Measurements from ENCODE around the gene AKT2.

AKT2 gene

DNA sequence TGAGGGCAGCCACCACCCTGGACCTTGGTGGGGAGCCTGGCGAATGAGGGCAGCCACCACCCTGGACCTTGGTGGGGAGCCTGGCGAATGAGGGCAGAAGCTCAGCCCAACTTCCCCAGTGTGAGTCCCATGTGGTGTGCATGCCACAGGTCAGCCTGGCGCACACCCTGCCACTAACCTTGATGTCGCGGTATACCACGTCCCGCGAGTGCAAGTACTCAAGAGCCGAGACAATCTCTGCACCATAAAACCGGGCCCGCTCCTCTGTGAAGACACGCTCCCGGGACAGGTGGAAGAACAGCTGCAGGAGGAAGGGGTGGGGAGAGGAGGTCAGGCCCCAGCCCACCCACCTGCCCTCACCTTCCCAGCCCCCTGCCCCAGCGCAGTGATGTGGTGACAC lies 47.4 kb downstream of the AKT2 start:
- no peak for DNase-seq

DNA sequence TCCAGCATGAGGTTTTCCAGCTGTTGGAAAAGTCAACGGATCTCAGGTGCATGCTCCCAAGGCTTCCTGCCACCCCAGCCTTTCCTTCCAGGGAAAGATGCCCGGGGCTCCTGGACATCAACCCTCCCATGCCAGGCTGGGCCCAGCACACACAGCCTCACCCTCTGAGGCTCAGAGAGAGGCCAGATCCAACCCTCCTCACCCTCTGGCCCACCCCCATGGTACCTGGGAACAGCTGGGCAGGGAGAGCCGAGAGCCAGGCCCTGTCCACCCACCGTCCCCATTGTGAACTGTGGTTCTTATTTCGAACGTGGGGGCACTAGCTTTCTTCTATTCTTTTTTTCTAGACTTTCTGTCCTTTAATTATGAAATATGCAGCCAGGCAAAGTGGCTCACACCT lies 48.8 kb downstream of the AKT2 start:
- DNase-seq: no peak

DNA sequence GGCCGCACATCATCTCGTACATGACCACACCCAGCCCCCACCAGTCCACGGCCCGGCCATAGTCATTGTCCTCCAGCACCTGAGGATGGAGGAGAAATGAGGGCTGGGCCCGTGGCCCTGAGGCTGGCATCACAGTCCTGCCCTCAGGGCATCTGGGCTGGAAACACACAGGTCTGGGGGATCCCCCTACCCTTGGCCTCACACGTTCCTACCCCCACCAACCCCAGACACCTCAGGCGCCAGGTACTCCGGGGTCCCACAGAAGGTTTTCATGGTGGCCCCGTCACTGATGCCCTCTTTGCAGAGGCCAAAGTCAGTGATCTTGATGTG lies 49.2 kb downstream of the AKT2 start:
- no peak for DNase-seq

DNA sequence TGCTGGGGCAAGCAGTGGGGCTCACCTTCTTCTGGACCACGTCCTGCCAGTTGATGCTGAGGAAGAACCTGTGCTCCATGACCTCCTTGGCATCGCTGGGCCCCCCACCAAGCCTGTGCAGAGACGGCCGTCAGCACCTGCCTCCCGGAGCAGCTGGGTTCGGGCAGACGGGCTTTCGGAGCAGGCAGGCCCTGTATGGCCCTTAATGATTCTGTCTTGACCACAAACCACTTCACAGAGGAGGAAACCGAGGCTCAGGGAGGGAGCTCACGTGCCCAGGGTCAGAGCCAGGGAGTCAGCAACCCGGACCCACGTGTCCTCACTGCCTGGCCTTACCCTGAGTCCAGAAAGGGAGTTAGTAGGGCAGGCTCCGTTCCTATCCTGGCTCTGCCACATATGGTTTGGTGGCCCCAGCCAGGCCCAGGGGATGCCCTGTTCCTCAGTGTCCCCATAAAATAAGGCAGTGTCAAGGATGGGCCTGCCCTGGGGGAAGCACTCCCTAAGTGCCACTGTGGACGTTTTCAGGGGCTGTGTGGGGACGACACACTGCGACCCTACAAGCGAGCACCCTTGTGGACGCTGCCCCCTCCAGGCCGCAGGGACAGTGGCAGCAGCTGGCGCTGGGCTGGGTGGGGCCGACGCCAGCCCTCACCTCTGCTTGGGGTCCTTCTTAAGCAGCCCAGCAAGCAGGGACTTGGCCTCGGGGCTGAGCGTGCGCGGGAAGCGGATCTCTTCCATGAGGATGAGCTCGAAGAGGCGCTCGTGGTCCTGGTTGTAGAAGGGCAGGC lies 49.7 kb downstream of the AKT2 start:
- no peak for DNase-seq

DNA sequence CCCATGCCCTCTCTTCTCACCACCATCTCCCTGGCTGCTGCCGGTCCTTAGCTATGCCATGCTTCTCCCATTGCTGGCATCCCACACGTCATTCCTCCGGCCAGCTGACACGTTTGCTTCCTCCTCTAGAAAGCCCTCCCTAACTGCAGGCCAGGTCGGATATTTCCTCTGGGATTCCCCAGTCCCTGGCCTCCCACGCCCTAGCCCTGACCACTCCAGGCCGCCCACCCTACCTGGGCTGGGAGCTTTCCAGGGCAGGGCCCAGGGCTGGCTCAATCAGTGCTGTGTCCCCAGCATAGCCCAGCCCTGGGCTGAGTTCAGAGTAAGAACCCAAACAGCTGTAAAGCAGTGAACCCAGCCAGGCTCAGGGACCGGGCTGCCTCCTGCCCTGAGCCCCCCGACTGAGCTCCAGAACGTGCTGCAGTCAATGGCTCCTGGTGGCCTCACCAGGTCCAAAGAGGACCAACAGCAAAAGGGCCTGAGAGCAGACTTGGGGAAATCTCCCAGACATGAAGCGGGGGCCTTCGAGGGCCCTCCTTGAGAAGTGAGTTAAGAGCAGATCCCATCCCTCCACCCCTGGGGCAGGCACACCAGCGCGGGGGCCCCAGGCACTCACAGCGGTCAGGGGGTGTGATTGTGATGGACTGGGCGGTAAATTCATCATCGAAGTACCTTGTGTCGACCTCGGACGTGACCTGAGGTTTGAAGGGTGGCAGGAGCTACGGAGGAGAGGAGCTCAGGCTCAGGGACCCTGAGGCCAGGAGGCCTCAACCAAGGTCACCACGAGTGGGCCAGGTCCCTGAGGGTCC lies 50.5 kb downstream of the AKT2 start:
- DNase-seq: no peak

DNA sequence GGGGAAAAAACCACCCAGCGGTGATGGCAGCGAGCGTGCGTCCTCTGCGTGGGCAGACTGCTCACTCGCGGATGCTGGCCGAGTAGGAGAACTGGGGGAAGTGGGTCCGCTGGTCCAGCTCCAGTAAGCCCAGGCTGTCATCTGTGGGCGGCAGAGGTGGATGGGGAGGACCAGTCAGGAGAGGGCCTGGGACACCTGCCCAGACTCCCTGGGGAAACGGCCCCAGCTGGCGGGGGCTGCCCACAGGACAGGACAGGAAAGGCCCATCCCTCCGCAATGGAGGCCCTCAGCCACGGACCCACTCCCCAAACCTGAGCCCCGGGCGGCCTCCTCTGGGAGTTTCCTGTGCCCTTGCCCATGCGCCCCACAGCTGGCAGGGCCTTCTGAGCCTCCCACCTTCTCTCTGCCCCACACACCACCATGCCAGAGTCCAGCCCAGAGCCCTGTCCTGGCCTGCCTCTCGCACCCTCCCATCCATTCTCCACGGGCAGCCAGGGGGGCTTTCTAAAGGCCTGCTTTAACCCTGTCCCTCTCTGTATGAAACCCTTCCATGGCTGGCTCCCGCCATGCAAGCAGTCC lies 51.2 kb downstream of the AKT2 start:
- DNase-seq: no peak

DNA sequence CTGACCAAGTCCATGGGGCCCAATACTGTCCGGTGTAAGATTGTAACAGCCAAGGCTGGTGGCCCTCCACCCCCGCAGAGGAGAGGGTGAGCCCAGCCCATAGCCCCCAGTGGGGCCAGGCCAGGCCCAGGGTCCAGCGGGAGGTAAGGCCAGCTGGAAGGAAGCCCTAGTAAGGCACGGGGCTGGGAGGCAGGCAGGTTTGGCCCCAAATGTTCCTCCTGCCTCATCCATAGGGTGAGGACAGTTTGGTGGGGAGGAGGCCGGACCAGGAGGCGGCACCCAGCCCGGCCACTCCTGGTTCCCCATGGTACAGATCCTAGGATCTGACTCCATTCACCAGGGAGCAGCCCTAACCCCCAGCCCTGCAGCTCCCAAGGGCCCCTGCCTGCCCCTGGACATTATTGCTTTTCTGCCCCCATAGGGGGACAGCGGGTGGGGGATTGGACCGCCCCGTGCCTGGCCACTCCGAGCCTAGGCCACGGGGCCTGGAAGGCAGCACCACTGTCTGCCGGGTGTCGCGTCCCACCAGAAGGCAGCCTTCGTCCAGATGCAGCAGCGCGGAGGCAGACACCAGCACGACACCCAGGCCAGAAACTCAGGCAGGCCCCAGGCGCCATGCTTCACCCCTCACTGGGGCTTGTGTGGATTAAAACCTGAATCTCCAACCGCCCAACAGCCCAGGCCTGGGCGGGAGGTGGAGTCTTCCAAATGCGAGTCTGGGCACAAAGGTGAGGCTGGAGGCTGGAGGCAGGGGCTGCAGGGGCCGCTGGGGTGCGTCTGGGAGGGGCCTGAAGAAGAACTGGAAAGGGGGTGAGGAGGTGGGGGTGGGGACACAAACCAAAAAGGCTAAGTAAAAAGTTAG lies 52.0 kb downstream of the AKT2 start:
- DNase-seq: no peak

DNA sequence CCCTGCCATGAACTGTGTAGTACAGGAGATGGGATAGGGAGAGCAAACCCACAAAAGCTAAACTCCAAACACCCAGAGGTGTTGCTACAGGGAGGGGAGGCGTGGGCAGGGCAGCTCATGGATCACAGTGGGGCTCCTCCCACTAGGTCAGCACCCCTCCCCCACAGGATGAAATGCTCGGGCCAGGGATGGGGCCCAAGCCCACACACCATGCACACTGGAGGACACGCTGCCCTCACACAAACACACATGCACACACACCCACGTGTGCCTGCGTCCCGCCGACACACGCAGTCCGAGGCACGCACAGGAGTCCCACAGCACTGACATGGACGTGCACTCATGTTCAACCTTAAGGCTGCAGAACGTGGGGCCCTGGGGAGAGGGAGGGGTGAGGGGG lies 52.7 kb downstream of the AKT2 start:
- no peak for DNase-seq

DNA sequence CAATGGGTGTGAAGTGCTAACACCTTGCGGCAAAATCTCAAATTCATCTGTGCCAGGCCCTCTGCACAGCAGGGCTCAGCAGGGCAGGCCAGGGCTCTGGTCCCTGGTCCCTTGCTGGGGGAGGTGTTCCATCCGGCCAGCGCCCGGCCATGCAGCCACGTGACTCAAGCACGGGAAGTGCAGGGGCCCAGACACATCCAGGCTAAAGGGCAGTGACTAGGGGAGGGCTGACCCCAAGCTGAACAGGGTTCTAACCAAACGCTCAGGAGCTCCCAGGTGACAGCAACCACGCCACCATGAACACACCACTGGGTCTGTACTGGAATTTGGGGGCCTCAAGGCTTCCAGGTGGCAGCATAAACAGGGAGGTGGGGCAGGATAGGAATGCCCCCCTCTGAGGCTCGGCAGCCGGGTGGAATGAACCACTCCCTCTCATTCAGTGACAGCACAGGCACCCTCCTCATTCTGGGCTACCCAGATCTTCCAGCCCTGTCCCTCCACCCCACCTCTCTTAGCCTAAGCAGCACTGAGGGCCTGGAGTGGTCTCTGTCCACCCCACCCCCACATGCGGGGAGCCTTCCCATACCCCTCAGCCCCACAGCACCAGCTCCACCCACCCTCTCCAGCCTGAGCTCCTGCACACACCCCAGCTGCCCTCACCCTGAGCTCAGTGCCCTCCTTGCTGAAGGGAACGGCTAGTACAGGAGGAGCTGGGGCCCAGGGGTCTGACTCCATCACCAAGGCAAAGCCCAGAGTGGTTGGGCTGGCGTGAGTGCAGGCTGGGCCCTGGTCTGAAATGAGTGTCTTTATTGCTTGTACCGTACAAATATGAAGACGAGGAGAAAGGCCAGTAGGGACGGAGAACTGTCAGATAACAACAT lies 53.4 kb downstream of the AKT2 start:
- peak in 1 of 58 donors; percentile 11 for DNase-seq

DNA sequence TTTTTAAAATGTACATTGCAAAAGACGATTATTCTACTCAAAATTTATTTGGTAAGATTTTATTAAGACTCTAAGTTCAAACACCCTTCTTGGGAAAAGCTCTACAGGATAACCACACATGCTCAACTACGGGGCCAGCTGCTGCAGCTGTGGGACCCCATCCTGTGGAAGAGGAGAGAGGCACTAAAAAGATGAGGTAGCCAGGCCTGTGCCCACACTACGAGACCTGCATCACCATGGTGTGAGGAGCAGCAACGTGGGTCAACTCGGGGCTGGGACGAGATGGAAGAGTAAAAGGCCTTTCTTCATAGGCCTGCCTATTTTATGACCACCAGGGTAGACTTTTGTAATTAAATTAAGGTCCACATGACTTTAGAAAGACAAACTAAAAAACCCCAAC lies 54.1 kb downstream of the AKT2 start:
- DNase-seq: no peak

DNA sequence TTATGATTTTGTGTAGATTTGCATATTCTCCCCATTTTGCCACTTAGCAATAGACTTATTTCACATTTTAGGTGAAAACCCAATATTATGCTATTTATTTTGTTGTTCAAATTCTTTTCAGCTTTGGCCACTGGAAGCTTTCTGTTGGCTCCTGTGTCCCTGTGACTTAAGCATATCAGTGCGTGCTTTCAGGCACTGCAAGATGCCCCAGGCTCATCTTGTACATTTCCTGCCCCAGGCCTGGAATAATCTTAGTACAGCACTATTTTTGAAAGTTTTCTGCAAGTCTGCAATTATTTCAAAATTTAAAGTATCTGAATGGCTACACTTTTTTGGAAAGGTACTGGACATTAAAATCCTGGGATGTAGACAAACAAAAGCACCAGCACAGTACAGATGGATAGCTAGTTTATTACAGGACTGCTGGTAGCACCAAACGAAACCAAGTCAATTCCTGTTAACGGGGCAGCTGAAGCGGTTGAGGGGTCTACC lies 55.2 kb downstream of the AKT2 start:
- DNase-seq: no peak

DNA sequence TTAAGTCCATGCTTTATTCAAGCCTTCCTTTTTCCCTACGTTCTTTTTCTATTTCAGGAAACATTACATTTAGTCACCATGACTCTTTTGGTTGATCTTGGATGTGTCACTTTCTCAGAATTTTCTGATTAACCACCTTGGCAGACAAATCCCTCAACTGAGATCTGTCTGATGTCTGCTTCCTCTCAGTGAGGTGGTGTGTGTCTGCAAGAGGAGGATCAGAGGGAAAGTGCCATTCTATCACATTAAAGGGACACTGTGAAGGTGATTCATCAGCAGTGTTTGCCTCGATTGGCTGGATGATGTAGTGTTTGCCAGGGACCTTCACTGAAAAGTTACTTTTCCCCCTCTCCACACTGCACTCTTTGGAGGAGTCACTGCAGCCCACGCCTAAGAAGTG lies 55.7 kb downstream of the AKT2 start:
- no peak for DNase-seq

DNA sequence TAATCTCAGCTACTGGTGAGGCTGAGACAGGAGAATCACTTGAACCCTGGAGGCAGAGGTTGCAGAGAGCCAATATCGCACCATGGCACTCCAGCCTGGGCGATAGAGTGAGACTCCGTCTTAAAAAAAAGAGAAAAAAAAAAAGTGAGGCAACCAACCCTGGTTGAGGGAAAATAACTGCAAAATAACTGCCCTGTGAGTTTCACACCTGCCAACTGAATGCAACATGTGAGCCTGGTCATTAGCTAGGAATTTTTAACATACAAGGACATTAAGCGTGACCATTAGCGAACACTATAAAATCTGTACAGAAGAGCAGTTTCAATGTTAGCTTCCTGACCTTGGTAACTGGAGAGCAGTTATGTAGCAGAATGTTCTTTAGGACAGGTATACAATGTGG lies 56.3 kb downstream of the AKT2 start:
- DNase-seq: no peak

DNA sequence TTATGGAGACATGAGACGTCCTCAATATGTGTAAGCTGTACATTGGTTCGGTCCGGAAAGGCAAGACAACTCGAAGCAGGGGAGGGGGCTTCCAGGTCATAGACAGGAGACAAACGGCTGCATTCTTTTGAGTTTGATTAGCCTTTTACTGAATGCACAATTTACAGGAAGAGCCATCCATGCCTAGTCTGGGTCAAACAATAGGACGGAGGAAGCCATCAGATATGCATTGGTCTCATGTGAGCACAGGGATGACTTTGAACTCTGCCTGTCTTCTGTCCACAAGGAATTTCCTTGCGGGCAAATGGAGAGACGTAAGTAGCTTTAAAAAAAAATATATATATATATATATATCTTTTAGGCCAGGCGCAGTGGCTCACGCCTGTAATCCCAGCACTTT lies 56.8 kb downstream of the AKT2 start:
- DNase-seq: no peak

DNA sequence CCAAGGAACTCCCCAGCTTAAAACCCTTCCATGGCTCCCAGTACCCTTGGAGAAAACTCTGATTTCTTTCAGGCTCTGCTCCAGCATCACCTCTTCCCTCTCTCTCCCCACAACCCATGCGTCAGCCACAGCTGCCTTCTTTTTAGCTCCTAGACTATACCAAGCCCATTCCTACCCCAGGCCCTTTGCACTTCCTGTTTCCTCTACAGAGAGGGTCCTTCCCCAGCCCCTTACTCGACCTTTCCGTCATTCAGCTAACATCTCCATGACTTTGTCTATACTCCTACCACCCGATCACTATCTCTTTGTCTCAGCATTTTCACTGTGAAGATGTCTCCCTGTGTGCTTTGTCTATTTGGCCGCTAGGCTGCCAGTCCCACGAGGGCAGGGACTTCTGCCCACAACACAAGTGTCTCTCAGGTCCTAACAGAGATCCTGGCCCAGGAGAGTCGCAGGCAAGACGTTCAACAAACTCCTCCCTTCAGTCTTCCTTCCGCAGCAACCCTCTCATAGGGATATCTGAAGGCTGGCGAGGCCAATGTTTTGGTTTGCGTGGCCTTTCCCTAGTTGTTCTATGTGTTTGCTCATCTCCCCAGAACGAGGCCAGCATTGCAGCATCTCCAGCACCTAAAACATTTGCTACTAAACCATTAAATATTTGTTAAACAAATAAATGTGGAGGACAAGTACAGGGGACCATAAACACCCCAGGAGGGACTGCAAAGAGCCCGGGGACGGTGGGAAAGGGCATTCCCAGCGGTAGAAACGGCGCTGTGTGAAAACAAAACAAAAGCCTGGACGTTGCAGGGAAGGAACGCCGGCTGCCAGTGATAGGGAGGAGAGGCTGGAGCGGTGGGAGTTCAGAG lies 59.5 kb downstream of the AKT2 start:
- peak in 1 of 58 donors; percentile 7 for DNase-seq

DNA sequence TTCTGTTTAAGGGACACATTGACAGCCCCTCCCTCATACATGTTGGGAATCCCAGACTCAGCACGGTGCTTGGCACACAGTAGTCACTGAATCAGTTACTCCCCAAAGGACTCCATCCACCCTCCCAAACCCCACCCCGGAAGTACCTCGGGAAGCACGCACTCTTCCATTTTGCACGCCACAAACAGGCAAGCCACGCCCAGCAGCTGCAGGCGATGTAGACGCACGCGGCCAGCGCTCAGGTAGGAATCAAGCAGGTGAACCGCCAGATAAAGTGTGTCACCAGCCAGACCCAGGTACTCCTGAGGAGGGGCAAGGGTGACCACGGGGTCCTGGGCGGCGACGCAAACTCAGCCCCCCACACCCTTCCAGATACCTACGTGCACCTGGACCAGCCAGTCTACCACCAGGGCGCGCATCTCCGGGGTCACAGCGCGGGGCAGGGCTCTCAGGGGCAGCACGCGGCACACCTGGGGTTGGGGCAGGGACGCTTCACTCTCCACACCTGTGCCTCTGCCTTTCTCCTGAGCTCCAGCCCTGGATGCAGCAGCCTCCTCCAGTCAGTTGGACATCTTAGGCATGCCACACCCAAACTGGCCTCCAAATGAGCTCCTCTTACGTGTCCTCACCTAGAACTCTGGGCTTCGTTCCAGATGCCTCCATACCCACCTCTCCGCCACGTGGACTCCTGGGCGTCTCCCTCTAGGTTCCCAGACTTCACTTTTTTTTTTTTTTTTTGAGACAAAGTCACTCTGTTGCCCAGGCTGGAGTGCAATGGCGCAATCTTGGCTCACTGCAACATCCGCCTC lies 60.6 kb downstream of the AKT2 start:
- DNase-seq: no peak

DNA sequence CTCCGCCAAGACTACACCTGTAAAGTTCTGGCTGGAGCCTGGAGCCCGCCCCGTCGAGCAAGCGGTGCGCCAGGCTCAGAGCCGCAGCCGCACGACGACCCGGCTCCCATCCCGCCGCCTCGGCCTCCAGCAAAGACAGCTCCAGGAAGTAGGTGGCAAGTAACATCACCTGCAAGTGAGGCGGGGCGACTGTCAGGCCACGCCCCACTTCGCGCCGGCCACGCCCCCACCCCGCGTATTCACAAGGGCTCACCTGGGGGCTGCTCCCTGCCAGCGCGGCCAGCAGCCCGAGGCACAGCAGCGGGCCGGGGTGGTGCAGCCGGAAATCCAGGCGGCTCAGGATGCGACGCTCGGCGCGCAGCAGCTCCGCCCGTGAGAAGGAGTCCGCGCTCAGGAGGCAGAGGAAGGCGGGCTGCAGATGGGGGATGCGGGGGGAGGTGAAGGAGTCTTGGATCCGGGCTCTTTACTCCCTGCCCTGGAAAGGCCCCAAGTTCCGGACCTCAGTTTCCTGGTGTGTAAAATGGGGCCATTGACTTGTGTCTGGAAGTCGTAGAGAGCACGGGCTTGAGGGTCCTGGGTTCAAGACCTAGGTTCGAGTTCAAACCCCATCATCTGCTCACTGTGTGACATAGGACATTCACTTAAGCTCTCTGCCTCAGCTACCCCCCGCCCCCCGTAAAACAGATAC lies 61.9 kb downstream of the AKT2 start:
- no peak for DNase-seq
